GM18868 (cell line): Measurements from ENCODE around the gene ARMH2.

Experiments used
- ATAC-seq: cut with Tn5 transposase; IDR thresholded peaks from one replicate; pipeline ENCODE4 v1.9.1; 2021; ENCODE audit warnings: mild to moderate bottlenecking, moderate library complexity; ENCODE audit not compliant: unreplicated experiment

Gene ARMH2

GRCh38 chr6:24821860-24822444 is 23.2 kb upstream of the ARMH2 start:
- ATAC-seq, result no peak

- ATAC-seq, result no peak
Measured at GRCh38 chr6:24818346-24818745, 19.6 kb upstream of the ARMH2 start.

- no peak for ATAC-seq
Measured at GRCh38 chr6:24809728-24810127, 11.0 kb upstream of the ARMH2 start.

- ATAC-seq, result no peak
Measured at GRCh38 chr6:24807584-24807983, 8.9 kb upstream of the ARMH2 start.

DNA sequence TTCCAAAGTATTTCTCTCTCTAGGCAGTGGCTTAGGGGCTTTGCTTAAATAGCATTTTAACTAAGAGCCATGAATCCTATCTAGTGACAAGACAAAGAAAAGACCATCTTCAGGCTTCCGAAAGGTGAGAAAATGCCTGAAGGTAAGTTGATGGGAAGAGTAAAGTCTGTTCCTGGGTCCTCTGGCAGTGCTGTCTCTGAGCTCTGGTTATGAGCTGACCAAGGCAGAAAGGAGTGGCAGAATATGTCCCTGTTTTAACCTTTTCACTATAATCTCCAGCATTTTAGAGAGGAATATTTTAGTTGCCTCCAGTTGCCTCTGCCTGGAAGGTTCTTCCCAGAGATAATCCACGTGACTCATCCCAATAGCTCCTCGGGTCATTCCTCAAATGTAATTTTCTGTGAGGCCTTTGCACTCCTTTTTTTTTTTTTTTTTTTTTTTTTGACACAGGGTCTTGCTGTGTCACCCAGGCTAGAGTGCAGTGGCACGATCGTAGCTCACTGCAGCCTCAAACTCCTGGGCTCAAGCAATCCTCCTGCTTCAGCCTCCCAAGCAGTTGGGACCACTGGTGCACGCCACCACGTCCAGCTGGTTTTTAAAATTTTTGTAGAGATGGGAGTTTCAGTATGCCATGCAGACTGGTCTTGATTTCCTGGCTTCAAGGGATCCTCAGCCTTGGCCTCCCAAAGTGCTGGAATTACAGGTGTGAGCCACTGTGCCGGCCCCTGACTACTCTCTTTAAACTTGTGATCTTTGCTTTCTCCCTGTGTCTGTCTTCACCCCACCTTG is 3.7 kb upstream of the ARMH2 start:
- no peak for ATAC-seq

- ATAC-seq, result no peak
Measured at GRCh38 chr6:24799541-24799915, 811 bp upstream of the ARMH2 start.

- no peak for ATAC-seq
Measured at GRCh38 chr6:24797596-24798216, 1.0 kb downstream of the ARMH2 start.

GRCh38 chr6:24796616-24797290 is 2.0 kb downstream of the ARMH2 start:
- ATAC-seq, result no peak

- ATAC-seq, result no peak
Measured at GRCh38 chr6:24795106-24795505, 3.6 kb downstream of the ARMH2 start.

- ATAC-seq, result no peak
Measured at GRCh38 chr6:24788031-24788665, 10.6 kb downstream of the ARMH2 start.

DNA sequence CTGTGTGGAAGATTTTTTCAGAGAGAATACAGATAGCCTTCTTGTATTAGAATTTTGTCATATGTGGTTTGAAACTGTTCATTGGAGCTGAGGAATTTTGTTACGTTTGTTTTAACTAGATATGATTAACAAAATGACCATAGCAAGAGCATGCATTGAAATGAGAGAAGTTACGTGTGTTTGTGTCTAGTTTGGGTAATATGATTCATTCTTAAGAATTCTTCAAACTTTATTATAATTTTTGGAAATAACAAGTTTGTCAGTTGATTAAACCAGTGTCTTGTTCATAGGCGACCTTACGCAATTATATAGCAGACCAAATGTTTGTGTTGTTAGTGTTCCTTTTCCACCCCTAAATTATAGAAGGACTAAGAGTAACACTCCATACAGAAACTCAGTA is 18.5 kb downstream of the ARMH2 start:
- no peak for ATAC-seq

GRCh38 chr6:24779416-24780016 is 19.2 kb downstream of the ARMH2 start:
- ATAC-seq, result peak; percentile 38

DNA sequence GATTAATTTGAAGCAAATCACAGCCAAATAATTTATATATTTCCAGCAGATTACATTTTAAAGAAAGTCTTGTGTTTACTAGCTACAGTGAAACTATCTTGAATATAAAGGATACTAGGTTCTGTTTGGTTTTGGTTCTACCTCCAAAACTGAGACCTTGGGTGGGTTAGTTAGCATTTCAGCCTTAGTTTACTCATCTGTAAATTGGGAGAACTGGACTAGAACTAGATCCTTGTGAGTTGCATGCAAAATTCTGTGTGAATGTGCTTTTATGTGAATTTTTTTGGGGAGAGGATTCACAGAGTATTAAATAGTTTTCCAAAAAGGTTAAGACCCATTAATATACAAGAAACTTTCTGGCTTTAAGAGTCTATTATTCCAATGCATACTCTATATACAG is 19.8 kb downstream of the ARMH2 start:
- no peak for ATAC-seq

GRCh38 chr6:24778121-24778520 is 20.6 kb downstream of the ARMH2 start:
- no peak for ATAC-seq

DNA sequence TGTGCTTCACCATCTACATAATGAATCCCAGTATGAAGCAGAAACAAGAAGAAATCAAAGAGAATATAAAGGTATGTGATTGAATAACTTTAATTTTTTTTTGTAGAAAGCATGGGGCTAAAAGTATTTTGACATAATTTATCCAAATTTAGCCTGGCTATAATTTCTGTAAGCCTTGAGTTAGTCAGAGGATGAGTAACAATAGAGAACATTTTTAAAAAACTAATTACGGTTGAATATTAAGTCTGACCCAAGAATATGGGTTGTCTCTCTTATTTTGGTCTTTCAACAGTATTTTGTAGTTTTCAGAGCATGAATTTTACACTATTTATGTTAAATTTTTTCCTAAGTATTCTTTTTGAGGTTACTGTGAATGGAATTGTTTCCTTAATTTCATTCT is 21.5 kb downstream of the ARMH2 start:
- ATAC-seq, result no peak

GRCh38 chr6:24775520-24776058 is 23.1 kb downstream of the ARMH2 start:
- no peak for ATAC-seq

GRCh38 chr6:24774696-24775519 is 23.8 kb downstream of the ARMH2 start, which contains the start of gene GMNN:
Gene GMNN (plus strand): TSS chr6:24774937. CDS start chr6:24777247, 2,310 bp downstream.
- ATAC-seq, result peak; percentile 86

GRCh38 chr6:24768361-24768760 is 30.4 kb downstream of the ARMH2 start:
- no peak for ATAC-seq

DNA sequence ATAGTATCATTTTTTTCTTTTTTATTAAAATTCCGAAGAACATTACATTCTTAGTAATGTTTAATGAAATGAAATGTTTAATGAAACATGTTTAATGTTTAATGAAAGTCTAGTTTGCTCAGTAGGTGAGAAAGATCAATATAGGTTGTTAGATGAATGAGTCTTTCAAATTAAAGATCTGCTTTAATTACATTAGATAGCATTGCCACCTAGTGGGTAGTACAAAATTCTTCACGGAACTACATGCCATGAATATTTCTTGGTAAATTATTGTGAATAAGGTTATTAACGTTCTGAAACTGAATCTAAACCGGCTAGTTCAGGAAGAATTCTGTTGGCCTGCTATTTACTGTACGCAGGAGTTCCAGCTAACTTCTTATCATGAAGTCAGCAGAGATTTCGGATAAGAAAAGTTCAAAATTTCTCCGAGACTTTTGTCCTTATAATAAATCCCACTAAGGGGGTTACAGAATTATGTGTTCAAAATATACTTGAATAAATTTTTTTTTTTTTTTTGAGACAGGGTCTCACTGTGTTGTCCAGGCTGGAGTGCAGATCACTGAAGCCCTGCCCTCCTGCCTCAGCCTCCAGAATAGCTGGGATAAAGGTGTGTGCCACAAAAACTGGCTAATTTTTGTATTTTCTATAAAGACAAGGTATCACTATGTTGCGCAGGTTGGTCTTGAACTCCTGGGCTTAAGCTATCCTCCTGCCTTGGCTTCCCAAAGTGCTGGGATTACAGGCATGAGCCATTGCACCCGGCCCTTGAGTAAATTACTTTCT is 31.8 kb downstream of the ARMH2 start:
- ATAC-seq, result no peak
